GM19328 (cell line): ENCODE results near the gene WFDC12.
"Not testable (repeated sequence)": the region's sequence is repeated elsewhere in the genome, so short reads cannot be mapped to it uniquely, and the experiment has no call there.

Source experiments
- ATAC-seq: cut with Tn5 transposase; IDR thresholded peaks from one replicate; pipeline ENCODE4 v1.9.1; 2021; ENCODE audit warnings: mild to moderate bottlenecking, moderate library complexity; ENCODE audit not compliant: unreplicated experiment

The WFDC12 gene

GRCh38 chr20:45124365-45124764 lies at the start of gene WFDC12:
Gene WFDC12, minus strand, starts transcription at chr20:45124465. Its CDS starts 18 bp downstream, at chr20:45124447.
- no peak for ATAC-seq

GRCh38 chr20:45173522-45173921 lies 49.3 kb upstream of the WFDC12 start:
- ATAC-seq = no peak

GRCh38 chr20:45164906-45165305 lies 40.6 kb upstream of the WFDC12 start:
- no peak for ATAC-seq

- no peak for ATAC-seq
Measured at GRCh38 chr20:45163083-45163803, 39.0 kb upstream of the WFDC12 start.

GRCh38 chr20:45157962-45158361 lies 33.7 kb upstream of the WFDC12 start:
- ATAC-seq = no peak

- ATAC-seq = no peak
Measured at GRCh38 chr20:45156713-45157112, 32.4 kb upstream of the WFDC12 start.

- not testable (repeated sequence) for ATAC-seq
Measured at GRCh38 chr20:45154794-45155193, 30.5 kb upstream of the WFDC12 start.

- no peak for ATAC-seq
Measured at GRCh38 chr20:45154183-45154582, 29.9 kb upstream of the WFDC12 start.

GRCh38 chr20:45153752-45154151 lies 29.5 kb upstream of the WFDC12 start:
- ATAC-seq = no peak

GRCh38 chr20:45153147-45153546 lies 28.9 kb upstream of the WFDC12 start:
- no peak for ATAC-seq

GRCh38 chr20:45152405-45152804 lies 28.1 kb upstream of the WFDC12 start:
- no peak for ATAC-seq

GRCh38 chr20:45149062-45149461 lies 24.8 kb upstream of the WFDC12 start:
- ATAC-seq = no peak

GRCh38 chr20:45140836-45141235 lies 16.6 kb upstream of the WFDC12 start:
- ATAC-seq = no peak

- not testable (repeated sequence) for ATAC-seq
Measured at GRCh38 chr20:45139733-45140375, 15.6 kb upstream of the WFDC12 start.

- ATAC-seq = no peak
Measured at GRCh38 chr20:45138561-45139300, 14.5 kb upstream of the WFDC12 start.

GRCh38 chr20:45136911-45137310 lies 12.6 kb upstream of the WFDC12 start:
- ATAC-seq = no peak

GRCh38 chr20:45128099-45128498 lies 3.8 kb upstream of the WFDC12 start:
- ATAC-seq = no peak

- ATAC-seq = no peak
Measured at GRCh38 chr20:45121388-45121787, 2.9 kb downstream of the WFDC12 start.

GRCh38 chr20:45119556-45120266 lies 4.6 kb downstream of the WFDC12 start:
- no peak for ATAC-seq

GRCh38 chr20:45118028-45118427 lies 6.2 kb downstream of the WFDC12 start:
- no peak for ATAC-seq

- no peak for ATAC-seq
Measured at GRCh38 chr20:45117581-45117980, 6.7 kb downstream of the WFDC12 start.
